Astrocyte (in vitro differentiated cells and primary cell): ENCODE results near the gene PPTC7. TPM values are rescaled to one million over a fixed set of nuclear protein-coding genes. Genes with fewer than 3 reads are reported as not detected.

Experiments used
- DNase-seq: peaks from one replicate; pipeline ENCODE4 v3.0.0-alpha.2; 2010; ENCODE audit warnings: low read depth
- FAIRE-seq: peaks from 2 replicates; lab custom pipeline; 2011; peaks lifted over from hg19 to GRCh38; lab: Jason Lieb, UNC
- H2AFZ ChIP-seq: 2 replicates; pipeline ENCODE4 v1.6.0; 2012; ENCODE audit warnings: low read depth, low read length, inconsistent platforms
- H3K27ac ChIP-seq: 2 replicates; pipeline ENCODE4 v1.5.1; 2011; ENCODE audit warnings: low read depth, low read length, inconsistent platforms
- H3K27me3 ChIP-seq: 2 replicates; pipeline ENCODE4 v1.6.0; 2011; ENCODE audit warnings: low read length, inconsistent platforms; ENCODE audit not compliant: insufficient read depth
- H3K36me3 ChIP-seq: 2 replicates; pipeline ENCODE4 v1.5.1; 2011; ENCODE audit warnings: low read length, inconsistent platforms; ENCODE audit not compliant: insufficient read depth
- H3K4me1 ChIP-seq: 2 replicates; pipeline ENCODE4 v1.5.1; 2011; ENCODE audit warnings: low read length, inconsistent platforms; ENCODE audit not compliant: insufficient read depth
- H3K4me2 ChIP-seq: 2 replicates; pipeline ENCODE4 v1.6.0; 2012; ENCODE audit warnings: low read length, inconsistent platforms
- H3K4me3 ChIP-seq: 2 replicates; pipeline ENCODE4 v1.5.1; 2011; ENCODE audit warnings: low read depth, mild to moderate bottlenecking, low read length, inconsistent platforms; ENCODE audit not compliant: insufficient read depth
- H3K79me2 ChIP-seq: 2 replicates; pipeline ENCODE4 v1.6.0; 2012; ENCODE audit warnings: mild to moderate bottlenecking, low read length, inconsistent platforms; ENCODE audit not compliant: insufficient read depth
- H3K9ac ChIP-seq: 2 replicates; pipeline ENCODE4 v1.6.0; 2012; ENCODE audit warnings: mild to moderate bottlenecking, low read length, inconsistent platforms
- H3K9me3 ChIP-seq: 2 replicates; pipeline ENCODE4 v1.5.1; 2012; ENCODE audit warnings: low read depth, mild to moderate bottlenecking, low read length, inconsistent platforms; ENCODE audit not compliant: insufficient read depth
- H4K20me1 ChIP-seq: 2 replicates; pipeline ENCODE4 v1.6.0; 2012; ENCODE audit warnings: low read length, inconsistent platforms; ENCODE audit not compliant: insufficient read depth
- H3K27ac Mint-ChIP-seq: one replicate; pipeline ENCODE4 v1.8.0; 2021; ENCODE audit warnings: mild to moderate bottlenecking, mixed read lengths; ENCODE audit not compliant: unreplicated experiment
- H3K27me3 Mint-ChIP-seq: one replicate; pipeline ENCODE4 v1.8.0; 2021; ENCODE audit warnings: low read depth, mixed read lengths; ENCODE audit not compliant: unreplicated experiment
- H3K36me3 Mint-ChIP-seq: one replicate; pipeline ENCODE4 v1.8.0; 2021; ENCODE audit warnings: low read depth, mixed read lengths; ENCODE audit not compliant: unreplicated experiment
- H3K4me1 Mint-ChIP-seq: one replicate; pipeline ENCODE4 v1.8.0; 2021; ENCODE audit warnings: low read depth, mixed read lengths; ENCODE audit not compliant: unreplicated experiment
- H3K4me3 Mint-ChIP-seq: one replicate; pipeline ENCODE4 v1.8.0; 2021; ENCODE audit warnings: mild to moderate bottlenecking, moderate library complexity, mixed read lengths; ENCODE audit not compliant: unreplicated experiment
- H3K9me3 Mint-ChIP-seq: one replicate; pipeline ENCODE4 v1.8.0; 2021; ENCODE audit warnings: mild to moderate bottlenecking, mixed read lengths; ENCODE audit not compliant: unreplicated experiment
- EZH2 ChIP-seq: IDR thresholded peaks from 2 replicates; pipeline ENCODE4 v1.6.1; 2012; ENCODE audit warnings: mild to moderate bottlenecking, low read length, inconsistent platforms; ENCODE audit not compliant: insufficient read depth
- total RNA-seq: library from RNA; stranded (reverse); gene quantifications from 2 replicates; pipeline ENCODE4 v1.2.1, GENCODE V29; 2021
- TF ChIP-seq, protein P1 (sequence below): IDR thresholded peaks from 2 replicates; pipeline ENCODE4 v1.5.1; 2011; ENCODE audit warnings: low read depth, mild to moderate bottlenecking, inconsistent platforms, low read length, moderate library complexity; ENCODE audit not compliant: insufficient read depth

PPTC7 gene
- total RNA-seq, 1 donor from 2014 or later: 16.6 TPM

DNA sequence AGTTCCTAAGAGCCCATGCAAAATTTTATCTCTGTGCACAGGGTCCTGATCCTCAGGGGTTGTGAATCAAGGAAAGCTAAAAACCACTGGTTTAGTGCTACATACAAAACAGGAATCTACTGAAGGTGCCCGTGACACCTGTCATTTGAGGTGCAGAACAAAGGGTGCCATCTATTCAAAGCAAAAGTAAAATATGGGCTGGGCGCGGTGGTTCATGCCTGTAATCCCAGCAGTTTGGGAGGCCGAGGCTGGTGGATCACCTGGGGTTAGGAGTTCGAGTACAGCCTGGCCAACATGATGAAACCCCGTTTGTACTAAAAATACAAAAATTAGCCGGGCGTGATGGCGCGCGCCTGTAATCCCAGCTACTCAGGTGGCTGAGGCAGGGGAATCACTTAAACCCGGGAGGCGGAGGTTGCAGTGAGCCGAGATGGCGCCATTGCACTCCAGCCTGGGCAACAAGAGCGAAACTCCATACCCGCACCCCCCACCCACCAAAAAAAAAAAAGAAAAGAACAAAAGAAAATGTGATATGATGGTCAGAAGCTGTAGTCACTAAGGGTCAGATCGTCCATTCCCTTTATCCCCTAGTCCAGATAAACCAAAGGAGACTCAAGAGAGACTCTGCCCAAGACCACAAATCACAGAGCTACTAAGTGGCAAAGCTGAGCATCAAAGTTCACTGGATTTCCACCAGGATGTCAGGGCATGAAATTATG lies 3.4 kb downstream of the PPTC7 start:
- FAIRE-seq (no peak), DNase-seq (no peak)
- Mint-ChIP-seq H3K36me3 (no peaks in the 10 kb centered on the region), H3K27ac (no peak overlapping the region), H3K9me3 (no peaks in the 10 kb centered on the region), H3K27me3 (no peaks in the 10 kb centered on the region), H3K4me3 (no peak overlapping the region), H3K4me1 (peaks cover 19% of the 10 kb centered on the region)
- Histone ChIP-seq H2AFZ (no peak overlapping the region), H3K36me3 (no peaks in the 10 kb centered on the region), H3K9me3 (no peaks in the 10 kb centered on the region), H3K27ac (no peak overlapping the region), H3K4me2 (no peak overlapping the region), H4K20me1 (peaks cover 46% of the 10 kb centered on the region), H3K27me3 (no peaks in the 10 kb centered on the region), H3K9ac (no peak overlapping the region), H3K4me3 (no peak overlapping the region), H3K4me1 (peaks cover 23% of the 10 kb centered on the region), H3K79me2 (peaks cover 72% of the 10 kb centered on the region)
- no peak for TF ChIP-seq EZH2
- TF ChIP-seq, protein P1, sequence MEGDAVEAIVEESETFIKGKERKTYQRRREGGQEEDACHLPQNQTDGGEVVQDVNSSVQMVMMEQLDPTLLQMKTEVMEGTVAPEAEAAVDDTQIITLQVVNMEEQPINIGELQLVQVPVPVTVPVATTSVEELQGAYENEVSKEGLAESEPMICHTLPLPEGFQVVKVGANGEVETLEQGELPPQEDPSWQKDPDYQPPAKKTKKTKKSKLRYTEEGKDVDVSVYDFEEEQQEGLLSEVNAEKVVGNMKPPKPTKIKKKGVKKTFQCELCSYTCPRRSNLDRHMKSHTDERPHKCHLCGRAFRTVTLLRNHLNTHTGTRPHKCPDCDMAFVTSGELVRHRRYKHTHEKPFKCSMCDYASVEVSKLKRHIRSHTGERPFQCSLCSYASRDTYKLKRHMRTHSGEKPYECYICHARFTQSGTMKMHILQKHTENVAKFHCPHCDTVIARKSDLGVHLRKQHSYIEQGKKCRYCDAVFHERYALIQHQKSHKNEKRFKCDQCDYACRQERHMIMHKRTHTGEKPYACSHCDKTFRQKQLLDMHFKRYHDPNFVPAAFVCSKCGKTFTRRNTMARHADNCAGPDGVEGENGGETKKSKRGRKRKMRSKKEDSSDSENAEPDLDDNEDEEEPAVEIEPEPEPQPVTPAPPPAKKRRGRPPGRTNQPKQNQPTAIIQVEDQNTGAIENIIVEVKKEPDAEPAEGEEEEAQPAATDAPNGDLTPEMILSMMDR: no peak

DNA sequence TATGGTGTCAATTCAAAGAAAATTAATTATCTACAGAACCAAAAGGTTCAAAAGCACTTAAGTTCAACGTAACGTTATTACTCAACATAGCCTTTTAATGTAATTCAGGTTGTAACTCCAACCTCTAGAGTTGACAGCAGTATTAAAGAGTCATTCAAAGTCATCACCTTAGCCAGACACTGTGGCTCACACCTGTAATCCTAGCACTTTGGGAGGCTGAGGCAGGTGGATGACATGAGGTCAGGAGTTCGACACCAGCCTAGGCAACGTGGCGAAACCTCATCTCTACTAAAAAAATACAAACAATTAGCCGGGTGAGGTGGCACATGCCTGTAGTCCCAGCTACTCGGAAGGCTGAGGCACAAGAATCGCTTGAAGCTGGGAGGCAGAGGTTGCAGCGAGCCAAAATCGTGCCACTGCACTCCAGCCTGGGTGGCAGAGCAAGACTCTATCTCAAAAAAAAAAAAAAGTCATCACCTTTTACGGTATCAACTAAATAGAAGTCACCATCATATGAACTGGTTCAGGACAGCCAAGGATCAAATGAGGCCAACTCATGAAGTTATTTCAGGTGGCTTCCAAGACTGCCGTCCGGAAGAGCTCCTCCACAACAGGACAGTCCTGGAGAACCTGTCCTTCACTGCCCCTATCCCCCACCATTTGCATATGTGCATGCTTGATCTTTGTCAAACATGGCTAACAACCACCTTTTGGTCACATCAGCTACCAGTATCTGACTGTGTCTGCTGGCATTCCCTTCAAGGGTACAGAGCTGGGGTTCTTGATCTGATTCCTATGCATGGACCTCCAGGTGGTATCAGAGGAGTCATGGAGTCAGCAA lies 4.2 kb downstream of the PPTC7 start:
- Histone ChIP-seq H3K36me3 (no peaks in the 10 kb centered on the region), H3K27ac (peak overlapping the region; percentile 97), H2AFZ (no peak overlapping the region), H3K9me3 (no peaks in the 10 kb centered on the region), H3K27me3 (no peaks in the 10 kb centered on the region), H3K79me2 (peaks cover 80% of the 10 kb centered on the region), H3K4me2 (peak overlapping the region; percentile 84), H3K9ac (peak overlapping the region; percentile 81), H4K20me1 (peaks cover 49% of the 10 kb centered on the region), H3K4me1 (peaks cover 23% of the 10 kb centered on the region), H3K4me3 (peak overlapping the region; percentile 7)
- Mint-ChIP-seq H3K27me3 (no peaks in the 10 kb centered on the region), H3K27ac (no peak overlapping the region), H3K36me3 (no peaks in the 10 kb centered on the region), H3K4me3 (no peak overlapping the region), H3K9me3 (no peaks in the 10 kb centered on the region), H3K4me1 (peaks cover 17% of the 10 kb centered on the region)
- TF ChIP-seq EZH2: no peak
- TF ChIP-seq, protein P1: no peak
- no peak for FAIRE-seq
- DNase-seq: no peak
